ENCODE results near the gene GNL1. TPM values are rescaled to one million over a fixed set of nuclear protein-coding genes. Genes with fewer than 3 reads are reported as not detected.
"Not testable (repeated sequence)": the region's sequence is repeated elsewhere in the genome, so short reads cannot be mapped to it uniquely, and the experiment has no call there.

GNL1 gene
- total RNA-seq, 2 donors from 2014 or later, result 7.9 to 16.4 TPM

GRCh38 chr6:30537931-30538330 lies 18.4 kb downstream of the GNL1 start:
- Histone ChIP-seq H3K4me3 (no peak overlapping the region), H3K27ac (no peak overlapping the region), H3K36me3 (no peaks in the 10 kb centered on the region), H3K27me3 (no peaks in the 10 kb centered on the region), H3K4me1 (peaks cover 0 to 6% of the 10 kb centered on the region in 2 donors), H3K9me3 (no peaks in the 10 kb centered on the region)
- no peak for TF ChIP-seq CTCF (IDR thresholded peaks at IDR 0.05)
- DNase-seq (ENCODE audit: low spot score), result no peak

GRCh38 chr6:30533460-30534294 lies 22.6 kb downstream of the GNL1 start:
- Histone ChIP-seq H3K27ac (no peak overlapping the region), H3K4me1 (peaks cover 0 to 4% of the 10 kb centered on the region in 2 donors), H3K27me3 (no peaks in the 10 kb centered on the region), H3K9me3 (no peaks in the 10 kb centered on the region), H3K36me3 (no peaks in the 10 kb centered on the region), H3K4me3 (no peak overlapping the region)
- no peak for DNase-seq (ENCODE audit: low spot score)
- TF ChIP-seq CTCF (IDR thresholded peaks at IDR 0.05), result no peak

- Histone ChIP-seq H3K36me3 (no peaks in the 10 kb centered on the region), H3K27me3 (no peaks in the 10 kb centered on the region), H3K4me1 (peaks cover 0 to 4% of the 10 kb centered on the region in 2 donors), H3K27ac (no peak overlapping the region), H3K9me3 (no peaks in the 10 kb centered on the region), H3K4me3 (no peak overlapping the region)
- TF ChIP-seq CTCF (IDR thresholded peaks at IDR 0.05), result no peak
- DNase-seq (ENCODE audit: low spot score), result no peak
Measured at GRCh38 chr6:30530014-30530413, 26.3 kb downstream of the GNL1 start.

- not testable (repeated sequence) for H3K4me3 ChIP-seq; H3K27ac ChIP-seq; DNase-seq (ENCODE audit: low spot score); H3K4me1 ChIP-seq; H3K27me3 ChIP-seq; H3K9me3 ChIP-seq; H3K36me3 ChIP-seq
Measured at GRCh38 chr6:30529349-30529875, 26.9 kb downstream of the GNL1 start.

GRCh38 chr6:30526444-30526843 lies 29.8 kb downstream of the GNL1 start:
- not testable (repeated sequence) for H3K27ac ChIP-seq; H3K27me3 ChIP-seq; H3K36me3 ChIP-seq; H3K4me1 ChIP-seq; H3K9me3 ChIP-seq; DNase-seq (ENCODE audit: low spot score); H3K4me3 ChIP-seq

- DNase-seq (ENCODE audit: low spot score); H3K27ac ChIP-seq; H3K4me3 ChIP-seq; H3K27me3 ChIP-seq; H3K9me3 ChIP-seq; H3K4me1 ChIP-seq; H3K36me3 ChIP-seq: not testable (repeated sequence)
Measured at GRCh38 chr6:30521952-30522351, 34.3 kb downstream of the GNL1 start.

- DNase-seq (ENCODE audit: low spot score); H3K36me3 ChIP-seq; H3K4me3 ChIP-seq; H3K9me3 ChIP-seq; H3K27me3 ChIP-seq; H3K4me1 ChIP-seq: not testable (repeated sequence)
- peak overlapping the region in 1 of 2 donors; percentile 43 for H3K27ac ChIP-seq
Measured at GRCh38 chr6:30521082-30521481, 35.2 kb downstream of the GNL1 start.

GRCh38 chr6:30520522-30520921 lies 35.8 kb downstream of the GNL1 start:
- Histone ChIP-seq H3K4me1 (peaks cover 0 to 3% of the 10 kb centered on the region in 2 donors), H3K27me3 (no peaks in the 10 kb centered on the region), H3K9me3 (no peaks in the 10 kb centered on the region), H3K4me3 (no peak overlapping the region), H3K27ac (peak overlapping the region in 1 of 2 donors; percentile 43), H3K36me3 (no peaks in the 10 kb centered on the region)
- no peak for TF ChIP-seq CTCF (IDR thresholded peaks at IDR 0.05)
- DNase-seq (ENCODE audit: low spot score), result no peak

GRCh38 chr6:30518505-30519145 lies 37.7 kb downstream of the GNL1 start:
- not testable (repeated sequence) for DNase-seq (ENCODE audit: low spot score); H3K4me1 ChIP-seq; H3K27me3 ChIP-seq; H3K9me3 ChIP-seq; H3K36me3 ChIP-seq; H3K27ac ChIP-seq; H3K4me3 ChIP-seq

GRCh38 chr6:30517767-30518504 lies 38.4 kb downstream of the GNL1 start:
- not testable (repeated sequence) for DNase-seq (ENCODE audit: low spot score); H3K4me3 ChIP-seq; H3K4me1 ChIP-seq; H3K27me3 ChIP-seq; H3K36me3 ChIP-seq; H3K9me3 ChIP-seq
- peak overlapping the region in 1 of 2 donors; percentile 8 for H3K27ac ChIP-seq
